ACC112 (cell line): ENCODE measurements around the gene ST6GALNAC3.
"Not testable (repeated sequence)": the region's sequence is repeated elsewhere in the genome, so short reads cannot be mapped to it uniquely, and the experiment has no call there.

ENCODE experiments used
- H2AFZ ChIP-seq: fragments of 200-600 bp; sonication (generic); one replicate; pipeline ENCODE4 v1.6.0; 2017; ENCODE audit warnings: antibody characterized with exemption, low read length; ENCODE audit not compliant: unreplicated experiment
- H3K27ac ChIP-seq: fragments of 200-600 bp; sonication (generic); 2 replicates; pipeline ENCODE4 v1.5.1; 2014; ENCODE audit warnings: low read depth, mild to moderate bottlenecking, antibody characterized with exemption, low read length, moderate library complexity
- H3K27me3 ChIP-seq: fragments of 200-600 bp; sonication (generic); 2 replicates; pipeline ENCODE4 v1.6.1; 2014; ENCODE audit warnings: mild to moderate bottlenecking, antibody characterized with exemption, low read length, moderate library complexity, mixed read lengths; ENCODE audit not compliant: insufficient read depth
- H3K36me3 ChIP-seq: fragments of 200-600 bp; sonication (generic); 2 replicates; pipeline ENCODE4 v1.6.1; 2016; ENCODE audit warnings: mild to moderate bottlenecking, antibody characterized with exemption, low read length, moderate library complexity, mixed read lengths; ENCODE audit not compliant: insufficient read depth
- H3K4me1 ChIP-seq: fragments of 200-600 bp; sonication (generic); one replicate; pipeline ENCODE4 v1.6.1; 2016; ENCODE audit warnings: low read length, mixed read lengths; ENCODE audit not compliant: insufficient read depth, unreplicated experiment, control insufficient read depth
- H3K4me3 ChIP-seq: fragments of 200-600 bp; sonication (generic); 2 replicates; pipeline ENCODE4 v1.5.1; 2014; ENCODE audit warnings: mild to moderate bottlenecking, low read depth, low read length
- H3K79me2 ChIP-seq: fragments of 200-600 bp; sonication (generic); one replicate; pipeline ENCODE4 v1.6.0; 2016; ENCODE audit warnings: low read length; ENCODE audit not compliant: control insufficient read depth, unreplicated experiment, insufficient read depth

The ST6GALNAC3 gene

DNA sequence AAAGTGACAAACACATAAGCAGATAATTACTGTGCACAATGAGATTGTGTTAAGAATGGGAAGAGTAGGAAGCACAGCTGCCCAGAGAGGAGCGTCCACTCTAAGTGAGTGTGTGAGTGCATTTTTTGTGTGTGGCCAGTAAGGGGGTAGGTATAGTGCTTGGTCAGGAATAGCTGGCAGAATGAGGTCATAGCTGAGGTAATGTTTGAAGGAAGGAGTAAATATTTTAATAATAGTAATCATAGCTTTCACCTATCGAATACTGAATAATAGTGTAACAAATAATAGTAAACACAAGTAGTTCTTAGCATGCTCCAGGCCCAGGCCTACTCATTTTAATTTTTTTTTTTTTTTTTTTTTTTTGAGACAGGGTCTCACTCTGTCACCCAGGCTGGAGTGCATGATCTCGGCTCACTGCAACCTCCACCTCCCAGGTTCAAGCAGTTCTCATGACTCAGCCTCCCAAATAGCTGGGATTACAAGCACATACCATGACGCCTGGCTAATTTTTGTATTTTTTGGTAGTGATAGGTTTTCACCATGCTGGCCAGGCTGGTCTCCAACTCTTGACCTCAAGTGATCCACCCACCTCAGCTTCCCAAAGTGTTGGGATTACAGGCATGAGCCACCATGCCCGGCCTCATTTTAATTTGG lies 49.0 kb downstream of the ST6GALNAC3 start:
- H3K4me3 ChIP-seq, H3K4me1 ChIP-seq, H3K27ac ChIP-seq, H3K27me3 ChIP-seq, H3K79me2 ChIP-seq, H3K36me3 ChIP-seq, H2AFZ ChIP-seq: not testable (repeated sequence)

DNA sequence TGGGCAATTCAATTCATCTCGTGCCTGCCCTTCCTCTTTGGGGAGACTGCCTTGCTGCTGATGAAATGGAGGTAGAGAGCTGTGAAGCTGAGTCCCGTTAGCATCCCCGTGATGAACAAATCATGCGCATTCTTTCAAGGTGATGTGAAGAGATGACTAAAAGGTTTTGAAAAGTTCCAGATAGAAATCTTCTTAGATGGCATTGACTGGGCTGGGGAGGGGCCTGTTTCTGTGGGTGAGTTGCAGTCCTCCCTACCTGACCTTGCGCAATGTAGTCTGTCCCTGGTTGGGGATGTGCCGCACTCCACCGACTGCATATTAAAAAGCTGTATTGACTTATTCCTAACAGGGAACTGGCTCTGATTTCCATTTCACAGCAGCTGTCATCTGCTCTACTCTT lies 49.6 kb downstream of the ST6GALNAC3 start:
- H3K36me3 ChIP-seq = no peaks in the 10 kb centered on the region
- H2AFZ ChIP-seq = no peak overlapping the region
- H3K27me3 ChIP-seq = no peaks in the 10 kb centered on the region
- no peak overlapping the region for H3K27ac ChIP-seq
- no peaks in the 10 kb centered on the region for H3K79me2 ChIP-seq
- H3K4me3 ChIP-seq = no peak overlapping the region
- H3K4me1 ChIP-seq = no peaks in the 10 kb centered on the region

- no peaks in the 10 kb centered on the region for H3K4me1 ChIP-seq
- no peaks in the 10 kb centered on the region for H3K27me3 ChIP-seq
These were observed 51.1 kb downstream of the ST6GALNAC3 start for GRCh38 chr1:76125473-76126219.

GRCh38 chr1:76128096-76128495 lies 53.5 kb downstream of the ST6GALNAC3 start:
- no peak overlapping the region for H2AFZ ChIP-seq
- no peak overlapping the region for H3K4me3 ChIP-seq
- H3K27ac ChIP-seq = no peak overlapping the region
- no peaks in the 10 kb centered on the region for H3K4me1 ChIP-seq
- no peaks in the 10 kb centered on the region for H3K27me3 ChIP-seq
- no peaks in the 10 kb centered on the region for H3K36me3 ChIP-seq
- H3K79me2 ChIP-seq = no peaks in the 10 kb centered on the region

More at GRCh38 chr1:76125473-76126219, 51.1 kb downstream of the ST6GALNAC3 start:
- H3K79me2 ChIP-seq = no peaks in the 10 kb centered on the region
- no peak overlapping the region for H3K27ac ChIP-seq
- no peak overlapping the region for H3K4me3 ChIP-seq
- no peaks in the 10 kb centered on the region for H3K36me3 ChIP-seq
- no peak overlapping the region for H2AFZ ChIP-seq

- H3K36me3 ChIP-seq = no peaks in the 10 kb centered on the region
- no peak overlapping the region for H3K27ac ChIP-seq
- H3K4me1 ChIP-seq = no peaks in the 10 kb centered on the region
- H3K79me2 ChIP-seq = no peaks in the 10 kb centered on the region
- no peak overlapping the region for H2AFZ ChIP-seq
- no peak overlapping the region for H3K4me3 ChIP-seq
- H3K27me3 ChIP-seq = no peaks in the 10 kb centered on the region
These were observed 55.2 kb downstream of the ST6GALNAC3 start for GRCh38 chr1:76129731-76130130.

DNA sequence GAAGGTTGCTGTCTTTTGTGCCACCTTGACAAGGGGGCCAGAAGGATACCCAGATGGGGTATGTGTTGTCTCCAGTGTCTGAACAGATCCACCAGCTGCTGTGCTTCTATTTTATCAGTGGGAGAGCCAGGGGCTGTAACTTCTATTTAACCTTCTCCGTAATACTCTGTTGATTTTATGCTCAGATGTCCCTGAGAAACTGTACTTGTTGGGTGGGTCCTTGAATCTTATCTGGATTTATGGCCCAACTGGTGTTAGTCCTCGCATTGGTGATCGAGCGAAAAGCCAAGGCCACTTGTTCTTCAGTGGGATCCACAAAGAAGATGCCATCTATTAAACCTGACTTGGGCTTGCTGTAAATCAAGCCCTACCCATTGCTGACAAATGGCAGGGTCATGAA lies 56.4 kb downstream of the ST6GALNAC3 start:
- Histone ChIP-seq H3K79me2 (no peaks in the 10 kb centered on the region), H3K4me3 (no peak overlapping the region), H2AFZ (no peak overlapping the region), H3K36me3 (no peaks in the 10 kb centered on the region), H3K27me3 (no peaks in the 10 kb centered on the region), H3K4me1 (no peaks in the 10 kb centered on the region), H3K27ac (no peak overlapping the region)

DNA sequence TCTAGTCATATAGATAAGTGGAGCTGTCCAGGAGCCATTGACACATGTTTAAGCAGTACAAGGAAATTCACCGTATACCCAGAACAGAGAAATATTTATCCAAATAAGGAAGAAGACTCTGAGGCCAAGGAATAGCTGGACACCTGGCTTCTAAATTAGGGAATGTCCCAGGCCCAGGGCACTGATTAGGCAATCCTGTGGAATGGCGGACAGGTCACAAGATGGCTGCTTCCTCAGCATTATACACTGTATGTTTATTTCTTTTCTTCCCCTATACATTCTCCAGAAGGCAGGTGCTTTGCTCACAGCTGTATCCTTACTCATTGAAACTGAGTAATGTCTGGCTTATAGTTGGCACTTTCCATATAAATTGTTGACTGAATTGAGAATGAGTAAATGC lies 59.4 kb downstream of the ST6GALNAC3 start:
- H3K4me3 ChIP-seq = no peak overlapping the region
- no peak overlapping the region for H2AFZ ChIP-seq
- H3K79me2 ChIP-seq = no peaks in the 10 kb centered on the region
- peaks cover 6% of the 10 kb centered on the region for H3K27me3 ChIP-seq
- no peaks in the 10 kb centered on the region for H3K36me3 ChIP-seq
- H3K27ac ChIP-seq = no peak overlapping the region
- H3K4me1 ChIP-seq = no peaks in the 10 kb centered on the region

DNA sequence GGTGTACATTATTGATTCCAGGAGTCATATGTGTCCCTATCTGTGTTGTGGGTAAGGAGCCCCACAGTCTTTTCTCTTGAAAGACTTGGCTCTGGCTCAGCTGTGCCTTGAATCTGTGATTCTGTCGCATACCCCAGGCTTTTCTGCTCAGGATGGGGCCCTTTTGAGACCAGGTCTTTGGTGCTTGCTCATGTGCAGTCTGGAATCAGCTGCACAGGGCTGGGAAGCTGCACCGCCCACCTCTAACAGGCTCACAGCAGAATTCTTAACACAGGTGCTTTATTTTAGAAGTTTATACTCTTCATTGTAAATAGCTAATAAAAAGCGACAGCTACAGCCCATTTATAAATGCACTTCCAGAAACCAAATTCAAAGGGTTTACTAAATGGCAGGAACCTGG lies 61.3 kb downstream of the ST6GALNAC3 start:
- H3K27ac ChIP-seq = no peak overlapping the region
- no peak overlapping the region for H3K4me3 ChIP-seq
- peaks cover 6% of the 10 kb centered on the region for H3K27me3 ChIP-seq
- H2AFZ ChIP-seq = no peak overlapping the region
- no peaks in the 10 kb centered on the region for H3K79me2 ChIP-seq
- no peaks in the 10 kb centered on the region for H3K36me3 ChIP-seq
- H3K4me1 ChIP-seq = no peaks in the 10 kb centered on the region

DNA sequence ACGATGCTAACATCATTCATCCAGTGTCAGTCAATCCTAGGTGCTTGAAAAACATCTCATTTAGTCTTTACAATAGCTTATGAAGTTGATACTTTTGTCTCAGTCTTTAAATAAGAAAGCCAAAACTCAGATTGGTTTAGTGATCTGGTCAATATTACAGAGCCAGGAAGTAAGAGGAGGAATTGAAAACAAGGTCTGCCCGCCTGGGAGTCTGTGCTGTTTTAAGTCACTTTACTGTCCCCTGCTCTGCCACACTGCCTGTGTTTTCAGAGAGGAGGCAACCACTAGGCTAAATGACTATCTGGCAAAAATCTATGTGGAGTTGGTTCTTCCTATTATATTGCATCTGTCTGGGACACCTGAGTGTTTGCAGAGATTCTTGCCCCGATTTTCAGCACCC lies 62.3 kb downstream of the ST6GALNAC3 start:
- Histone ChIP-seq H3K27me3 (peaks cover 6% of the 10 kb centered on the region), H3K4me3 (no peak overlapping the region), H3K79me2 (no peaks in the 10 kb centered on the region), H3K27ac (no peak overlapping the region), H2AFZ (no peak overlapping the region), H3K4me1 (no peaks in the 10 kb centered on the region), H3K36me3 (no peaks in the 10 kb centered on the region)

- H3K27me3 ChIP-seq = peaks cover 6% of the 10 kb centered on the region
- H2AFZ ChIP-seq = no peak overlapping the region
- H3K36me3 ChIP-seq = no peaks in the 10 kb centered on the region
- no peak overlapping the region for H3K27ac ChIP-seq
- no peaks in the 10 kb centered on the region for H3K4me1 ChIP-seq
- no peaks in the 10 kb centered on the region for H3K79me2 ChIP-seq
- no peak overlapping the region for H3K4me3 ChIP-seq
These were observed 63.2 kb downstream of the ST6GALNAC3 start for GRCh38 chr1:76137746-76138145.

- H3K27me3 ChIP-seq = peaks cover 6% of the 10 kb centered on the region
- no peak overlapping the region for H3K27ac ChIP-seq
- no peaks in the 10 kb centered on the region for H3K4me1 ChIP-seq
- no peaks in the 10 kb centered on the region for H3K79me2 ChIP-seq
- no peak overlapping the region for H3K4me3 ChIP-seq
- H3K36me3 ChIP-seq = no peaks in the 10 kb centered on the region
- H2AFZ ChIP-seq = no peak overlapping the region
These were observed 63.7 kb downstream of the ST6GALNAC3 start for GRCh38 chr1:76138217-76138616.
